HepG2 (cell line): ENCODE results near the gene SPINK4. TPM values are rescaled to one million over a fixed set of nuclear protein-coding genes. Genes with fewer than 3 reads are reported as not detected.

ENCODE experiments used
- ADNP ChIP-seq: sonication (generic); formaldehyde crosslinking; IDR thresholded peaks from 2 replicates; pipeline ENCODE4 v1.4.0; 2020; ENCODE audit warnings: missing genetic modification reagents
- ARNT ChIP-seq: fragments of 450-650 bp; IDR thresholded peaks from 2 replicates; pipeline ENCODE4 v1.6.1; 2017
- CEBPG ChIP-seq: IDR thresholded peaks from 2 replicates; pipeline ENCODE4 v1.6.1; 2016
- CHD2 ChIP-seq: IDR thresholded peaks from 2 replicates; pipeline ENCODE4 v1.6.1; 2011; ENCODE audit warnings: low read depth, low read length, improper control_type of control experiment
- HOXA9 ChIP-seq: sonication (generic); formaldehyde crosslinking; IDR thresholded peaks from 2 replicates; pipeline ENCODE4 v1.8.1; 2022; ENCODE audit warnings: missing genetic modification reagents, mild to moderate bottlenecking, moderate library complexity, borderline replicate concordance
- JARID2 ChIP-seq: sonication (generic); formaldehyde crosslinking; IDR thresholded peaks from 2 replicates; pipeline ENCODE4 v1.8.1; 2023; ENCODE audit warnings: missing genetic modification reagents, inconsistent platforms; ENCODE audit not compliant: insufficient replicate concordance
- KAT8 ChIP-seq: IDR thresholded peaks from 2 replicates; pipeline ENCODE4 v1.6.1; 2016; ENCODE audit warnings: missing genetic modification reagents, missing compliant biosample characterization
- MED8 ChIP-seq: sonication (generic); formaldehyde crosslinking; IDR thresholded peaks from 2 replicates; pipeline ENCODE4 v1.8.1; 2023; ENCODE audit warnings: mild to moderate bottlenecking, missing genetic modification reagents; ENCODE audit not compliant: insufficient replicate concordance
- PHF20 ChIP-seq: sonication (generic); formaldehyde crosslinking; IDR thresholded peaks from 2 replicates; pipeline ENCODE4 v1.5.0; 2020; ENCODE audit warnings: mild to moderate bottlenecking, missing genetic modification reagents
- SIN3A ChIP-seq: IDR thresholded peaks from 2 replicates; pipeline ENCODE4 v1.6.1; 2011; ENCODE audit warnings: low read depth, mild to moderate bottlenecking, control low read depth, low read length, borderline replicate concordance
- STAG1 ChIP-seq: sonication (generic); formaldehyde crosslinking; IDR thresholded peaks from 2 replicates; pipeline ENCODE4 v1.4.0; 2020; ENCODE audit warnings: missing genetic modification reagents
- TCF12 ChIP-seq, 2 experiments: fragments of 450-650 bp in 1 of 2; sonication (generic) in 1 of 2; formaldehyde crosslinking in 1 of 2; IDR thresholded peaks; 2 replicates each; pipeline versions ENCODE4 v1.6.1 to v1.8.0; 2017 to 2022; ENCODE audit warnings: antibody characterized with exemption in 1 of 2, mild to moderate bottlenecking in 1 of 2, missing genetic modification reagents in 1 of 2, moderate library complexity in 1 of 2
- ZKSCAN1 ChIP-seq: fragments of 150-350 bp; IDR thresholded peaks from 2 replicates; pipeline ENCODE4 v1.6.1; 2014; ENCODE audit warnings: low read length
- ZNF30 ChIP-seq: sonication (generic); formaldehyde crosslinking; IDR thresholded peaks from 2 replicates; pipeline ENCODE4 v1.5.0; 2020; ENCODE audit warnings: mild to moderate bottlenecking, missing genetic modification reagents
- ZNF614 ChIP-seq: IDR thresholded peaks from 2 replicates; pipeline ENCODE4 v1.6.1; 2018; ENCODE audit warnings: missing biosample characterization, missing genetic modification reagents, inconsistent platforms, borderline replicate concordance
- ZNF746 ChIP-seq: sonication (generic); formaldehyde crosslinking; IDR thresholded peaks from 2 replicates; pipeline ENCODE4 v1.8.0; 2022; ENCODE audit warnings: mild to moderate bottlenecking, missing genetic modification reagents
- ZSCAN22 ChIP-seq: sonication (generic); formaldehyde crosslinking; IDR thresholded peaks from 2 replicates; pipeline ENCODE4 v1.4.0; 2020; ENCODE audit warnings: mild to moderate bottlenecking, missing genetic modification reagents
- polyA plus RNA-seq, 8 experiments: library from polyadenylated mRNA; depleted of rRNA in 3 of 8; stranded (reverse) in 7 of 8; unstranded in 1 of 8; fragments of >200 nt; fragmentation: Illumina TruSeq in 4 of 8; extraction: Trizol in 4 of 8; gene quantifications; 2 replicates each; pipeline versions ENCODE4 v1.2.1 to v1.2.3, GENCODE V29; 2011 to 2016; ENCODE audit warnings: low read depth in 4 of 8, missing spikeins in 1 of 8, mixed read lengths in 1 of 8; ENCODE audit not compliant: insufficient read depth in 1 of 8
- total RNA-seq, 5 experiments: library from RNA; depleted of rRNA; stranded (reverse); fragments of >200 nt; fragmentation: Illumina TruSeq; extraction: Trizol; gene quantifications; 2 replicates each; pipeline ENCODE4 v1.2.3, GENCODE V29; 2016; ENCODE audit warnings: low read depth in 1 of 5
- TF ChIP-seq, protein P1 (sequence below): sonication (generic); formaldehyde crosslinking; IDR thresholded peaks from 2 replicates; pipeline ENCODE4 v1.4.0; 2020; ENCODE audit warnings: missing genetic modification reagents
- TF ChIP-seq, protein P2 (sequence below): sonication (generic); formaldehyde crosslinking; IDR thresholded peaks from 2 replicates; pipeline ENCODE4 v1.4.0; 2020; ENCODE audit warnings: mild to moderate bottlenecking, missing genetic modification reagents
- TF ChIP-seq, protein P3 (sequence below): sonication (generic); formaldehyde crosslinking; conservative IDR thresholded peaks from 2 replicates; pipeline ENCODE4 v1.4.0; 2020; ENCODE audit warnings: missing genetic modification reagents
- TF ChIP-seq, protein P4 (sequence below): sonication (generic); formaldehyde crosslinking; conservative IDR thresholded peaks from 2 replicates; pipeline ENCODE4 v1.8.0; 2022; ENCODE audit warnings: mild to moderate bottlenecking, moderate library complexity, missing genetic modification reagents
- TF ChIP-seq, protein P5 (sequence below): sonication (generic); formaldehyde crosslinking; IDR thresholded peaks from 2 replicates; pipeline ENCODE4 v1.5.1; 2020; ENCODE audit warnings: missing genetic modification reagents, mild to moderate bottlenecking, borderline replicate concordance

Gene SPINK4
- total and polyA plus RNA-seq, 2 of the 13 experiments (the other 11 are each of a cell fraction or from before 2014, with no cell fraction given): 0.53 to 3.4 TPM

DNA sequence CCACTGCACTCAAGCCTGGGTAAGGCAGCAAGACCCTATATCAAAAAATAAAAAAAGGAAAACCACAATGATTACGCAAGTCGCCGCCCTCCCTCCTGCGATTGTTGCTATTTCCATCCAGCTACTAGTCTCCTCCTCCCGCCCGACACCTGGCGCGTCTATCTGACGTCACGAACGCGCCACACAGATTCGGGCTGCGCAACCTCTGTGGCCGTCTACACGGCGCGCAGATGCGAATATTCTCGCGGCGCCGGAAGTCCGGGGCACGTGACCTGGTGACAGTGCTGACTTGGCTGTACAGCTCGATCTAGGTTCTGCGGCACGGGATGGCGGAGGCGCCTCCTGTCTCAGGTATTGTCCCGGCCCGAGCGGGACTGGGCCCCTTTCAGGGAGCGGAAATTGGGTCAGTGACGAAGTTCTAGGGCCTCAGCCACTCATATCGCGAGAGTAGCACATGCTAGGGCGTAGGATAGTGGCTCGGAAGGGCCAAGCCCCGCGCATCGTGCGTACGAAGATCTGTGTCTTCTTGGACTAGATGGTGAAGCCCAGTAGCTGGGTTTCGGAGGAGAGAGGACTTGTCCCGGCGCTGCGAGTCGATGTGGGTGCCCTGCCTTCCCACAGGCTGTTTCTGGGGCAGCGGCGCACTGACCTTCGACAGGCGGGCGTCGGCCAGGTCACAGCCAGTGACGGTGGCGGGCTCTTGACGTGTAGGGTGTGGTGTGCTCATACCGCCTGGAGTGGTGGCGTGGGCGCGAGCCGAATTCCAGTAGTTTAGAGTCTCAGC lies 50.5 kb downstream of the SPINK4 start, which contains the start of gene NFX1 (continued):
- no peak; the same call in 1 of the 2 replicates for TF ChIP-seq ZNF614 (CRISPR knock-in tag)
- peak; percentile 84; the same call in 1 of the 2 replicates for TF ChIP-seq HOXA9 (CRISPR knock-in tag)
- peak; percentile 70; the same call in 1 of the 2 replicates for TF ChIP-seq CHD2
- TF ChIP-seq, protein P1, sequence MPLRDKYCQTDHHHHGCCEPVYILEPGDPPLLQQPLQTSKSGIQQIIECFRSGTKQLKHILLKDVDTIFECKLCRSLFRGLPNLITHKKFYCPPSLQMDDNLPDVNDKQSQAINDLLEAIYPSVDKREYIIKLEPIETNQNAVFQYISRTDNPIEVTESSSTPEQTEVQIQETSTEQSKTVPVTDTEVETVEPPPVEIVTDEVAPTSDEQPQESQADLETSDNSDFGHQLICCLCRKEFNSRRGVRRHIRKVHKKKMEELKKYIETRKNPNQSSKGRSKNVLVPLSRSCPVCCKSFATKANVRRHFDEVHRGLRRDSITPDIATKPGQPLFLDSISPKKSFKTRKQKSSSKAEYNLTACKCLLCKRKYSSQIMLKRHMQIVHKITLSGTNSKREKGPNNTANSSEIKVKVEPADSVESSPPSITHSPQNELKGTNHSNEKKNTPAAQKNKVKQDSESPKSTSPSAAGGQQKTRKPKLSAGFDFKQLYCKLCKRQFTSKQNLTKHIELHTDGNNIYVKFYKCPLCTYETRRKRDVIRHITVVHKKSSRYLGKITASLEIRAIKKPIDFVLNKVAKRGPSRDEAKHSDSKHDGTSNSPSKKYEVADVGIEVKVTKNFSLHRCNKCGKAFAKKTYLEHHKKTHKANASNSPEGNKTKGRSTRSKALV (CRISPR knock-in tag): 0 out of 2 replicates have a peak, but pooled peaks have one; percentile 67
- peak; percentile 95 for TF ChIP-seq MED8 (CRISPR knock-in tag)
- no peak; the same call in 1 of the 2 replicates for TF ChIP-seq SIN3A
- no peak for TF ChIP-seq STAG1 (CRISPR knock-in tag)
- peak; percentile 88 for TF ChIP-seq JARID2 (CRISPR knock-in tag)
- TF ChIP-seq ZSCAN22 (CRISPR knock-in tag): peak; percentile 72; the same call in 1 of the 2 replicates
- no peak for TF ChIP-seq TCF12 (IDR thresholded peaks at IDR 0.05)
- peak; percentile 87; the same call in 1 of the 2 replicates for TF ChIP-seq TCF12 (CRISPR knock-in tag; IDR thresholded peaks at IDR 0.05)
- TF ChIP-seq, protein P2, sequence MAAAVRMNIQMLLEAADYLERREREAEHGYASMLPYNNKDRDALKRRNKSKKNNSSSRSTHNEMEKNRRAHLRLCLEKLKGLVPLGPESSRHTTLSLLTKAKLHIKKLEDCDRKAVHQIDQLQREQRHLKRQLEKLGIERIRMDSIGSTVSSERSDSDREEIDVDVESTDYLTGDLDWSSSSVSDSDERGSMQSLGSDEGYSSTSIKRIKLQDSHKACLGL (CRISPR knock-in tag): peak; percentile 99
- peak; percentile 35 for TF ChIP-seq ZNF746 (CRISPR knock-in tag)
- TF ChIP-seq ARNT: no peak
- TF ChIP-seq KAT8 (CRISPR knock-in tag): peak; percentile 99
- no peak for TF ChIP-seq ZNF30
- no peak for TF ChIP-seq ADNP (CRISPR knock-in tag)
- TF ChIP-seq, protein P3, sequence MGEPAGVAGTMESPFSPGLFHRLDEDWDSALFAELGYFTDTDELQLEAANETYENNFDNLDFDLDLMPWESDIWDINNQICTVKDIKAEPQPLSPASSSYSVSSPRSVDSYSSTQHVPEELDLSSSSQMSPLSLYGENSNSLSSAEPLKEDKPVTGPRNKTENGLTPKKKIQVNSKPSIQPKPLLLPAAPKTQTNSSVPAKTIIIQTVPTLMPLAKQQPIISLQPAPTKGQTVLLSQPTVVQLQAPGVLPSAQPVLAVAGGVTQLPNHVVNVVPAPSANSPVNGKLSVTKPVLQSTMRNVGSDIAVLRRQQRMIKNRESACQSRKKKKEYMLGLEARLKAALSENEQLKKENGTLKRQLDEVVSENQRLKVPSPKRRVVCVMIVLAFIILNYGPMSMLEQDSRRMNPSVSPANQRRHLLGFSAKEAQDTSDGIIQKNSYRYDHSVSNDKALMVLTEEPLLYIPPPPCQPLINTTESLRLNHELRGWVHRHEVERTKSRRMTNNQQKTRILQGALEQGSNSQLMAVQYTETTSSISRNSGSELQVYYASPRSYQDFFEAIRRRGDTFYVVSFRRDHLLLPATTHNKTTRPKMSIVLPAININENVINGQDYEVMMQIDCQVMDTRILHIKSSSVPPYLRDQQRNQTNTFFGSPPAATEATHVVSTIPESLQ (CRISPR knock-in tag): no peak
- TF ChIP-seq, protein P4, sequence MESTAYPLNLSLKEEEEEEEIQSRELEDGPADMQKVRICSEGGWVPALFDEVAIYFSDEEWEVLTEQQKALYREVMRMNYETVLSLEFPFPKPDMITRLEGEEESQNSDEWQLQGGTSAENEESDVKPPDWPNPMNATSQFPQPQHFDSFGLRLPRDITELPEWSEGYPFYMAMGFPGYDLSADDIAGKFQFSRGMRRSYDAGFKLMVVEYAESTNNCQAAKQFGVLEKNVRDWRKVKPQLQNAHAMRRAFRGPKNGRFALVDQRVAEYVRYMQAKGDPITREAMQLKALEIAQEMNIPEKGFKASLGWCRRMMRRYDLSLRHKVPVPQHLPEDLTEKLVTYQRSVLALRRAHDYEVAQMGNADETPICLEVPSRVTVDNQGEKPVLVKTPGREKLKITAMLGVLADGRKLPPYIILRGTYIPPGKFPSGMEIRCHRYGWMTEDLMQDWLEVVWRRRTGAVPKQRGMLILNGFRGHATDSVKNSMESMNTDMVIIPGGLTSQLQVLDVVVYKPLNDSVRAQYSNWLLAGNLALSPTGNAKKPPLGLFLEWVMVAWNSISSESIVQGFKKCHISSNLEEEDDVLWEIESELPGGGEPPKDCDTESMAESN (CRISPR knock-in tag): peak; percentile 96
- TF ChIP-seq PHF20 (CRISPR knock-in tag): peak; percentile 97
- TF ChIP-seq ZKSCAN1: no peak; the same call in 1 of the 2 replicates
- TF ChIP-seq, protein P5, sequence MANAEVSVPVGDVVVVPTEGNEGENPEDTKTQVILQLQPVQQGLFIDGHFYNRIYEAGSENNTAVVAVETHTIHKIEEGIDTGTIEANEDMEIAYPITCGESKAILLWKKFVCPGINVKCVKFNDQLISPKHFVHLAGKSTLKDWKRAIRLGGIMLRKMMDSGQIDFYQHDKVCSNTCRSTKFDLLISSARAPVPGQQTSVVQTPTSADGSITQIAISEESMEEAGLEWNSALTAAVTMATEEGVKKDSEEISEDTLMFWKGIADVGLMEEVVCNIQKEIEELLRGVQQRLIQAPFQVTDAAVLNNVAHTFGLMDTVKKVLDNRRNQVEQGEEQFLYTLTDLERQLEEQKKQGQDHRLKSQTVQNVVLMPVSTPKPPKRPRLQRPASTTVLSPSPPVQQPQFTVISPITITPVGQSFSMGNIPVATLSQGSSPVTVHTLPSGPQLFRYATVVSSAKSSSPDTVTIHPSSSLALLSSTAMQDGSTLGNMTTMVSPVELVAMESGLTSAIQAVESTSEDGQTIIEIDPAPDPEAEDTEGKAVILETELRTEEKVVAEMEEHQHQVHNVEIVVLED (CRISPR knock-in tag): peak; percentile 87
- peak; percentile 97 for TF ChIP-seq CEBPG (CRISPR knock-in tag)
